ENCODE measurements around the gene MED8.
A peak's percentile ranks its signal among the peaks of the same experiment; 100 is the strongest.
"Not testable (repeated sequence)": the region's sequence is repeated elsewhere in the genome, so short reads cannot be mapped to it uniquely, and the experiment has no call there.

Gene MED8

GRCh38 chr1:43415901-43416300, 26.3 kb upstream of the MED8 start:
- DNase-seq (ENCODE audit: low read depth), result no peak
- no peak for TF ChIP-seq CTCF (IDR thresholded peaks at IDR 0.05; ENCODE audit: control insufficient read depth, insufficient read depth, low read depth, low read length, missing control alignments)

DNA sequence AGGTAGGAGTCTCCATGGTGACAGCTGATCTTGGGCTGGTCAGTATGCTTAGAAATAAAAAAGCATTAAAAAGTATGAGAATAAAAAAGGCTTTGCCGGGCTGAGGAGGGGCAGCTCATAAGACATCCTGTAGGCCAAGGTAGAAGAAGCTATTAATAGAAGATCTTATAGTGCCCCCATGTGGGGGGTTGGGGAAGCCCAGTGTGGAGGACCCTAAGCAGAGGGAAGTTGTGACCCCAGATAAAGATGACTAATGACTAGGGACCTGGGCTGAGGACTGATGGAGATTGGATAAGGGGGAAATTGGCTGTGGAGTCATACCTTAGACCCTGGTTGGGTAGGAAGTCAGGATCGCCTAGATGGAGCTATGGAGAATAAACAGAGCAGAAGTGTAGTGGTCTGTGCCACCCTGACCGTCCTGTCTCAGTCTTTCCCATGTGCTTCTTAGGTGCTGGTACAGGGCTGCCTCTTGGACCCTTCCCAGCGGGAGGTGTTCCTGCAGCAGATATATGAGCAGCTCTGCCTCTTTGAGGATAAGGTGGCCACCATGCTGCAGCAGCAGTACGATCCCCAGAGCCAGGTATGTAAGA, 25.1 kb upstream of the MED8 start:
- DNase-seq (ENCODE audit: low read depth), result no peak
- no peak overlapping the region for H3K4me3 ChIP-seq (ENCODE audit: control insufficient read depth, low read depth, low read length)
- TF ChIP-seq CTCF (IDR thresholded peaks at IDR 0.05; ENCODE audit: control insufficient read depth, insufficient read depth, low read depth, low read length, missing control alignments), result peak; percentile 60

More at GRCh38 chr1:43415901-43416300, 26.3 kb upstream of the MED8 start:
- no peak overlapping the region for H3K4me3 ChIP-seq (ENCODE audit: control insufficient read depth, low read depth, low read length)

DNA sequence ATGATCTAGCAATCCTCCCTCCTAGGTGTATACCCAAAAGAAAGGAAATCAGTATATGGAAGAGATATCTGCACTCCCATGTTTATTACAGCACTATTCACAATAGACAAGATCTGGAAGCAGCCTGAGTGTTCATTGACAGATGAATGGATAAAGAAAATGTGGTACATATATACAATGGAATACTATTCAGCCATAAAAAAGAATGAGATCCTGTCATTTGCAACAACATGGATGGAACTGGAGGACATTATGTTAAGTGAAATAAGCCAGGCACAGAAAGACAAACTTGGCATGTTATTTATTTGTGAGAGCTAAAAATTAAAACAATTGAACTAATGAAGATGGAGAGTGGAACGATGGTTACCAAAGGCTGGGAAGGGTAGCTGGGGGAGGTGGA, 23.8 kb upstream of the MED8 start:
- not testable (repeated sequence) for H3K4me3 ChIP-seq (ENCODE audit: control insufficient read depth, low read depth, low read length); DNase-seq (ENCODE audit: low read depth)

DNA sequence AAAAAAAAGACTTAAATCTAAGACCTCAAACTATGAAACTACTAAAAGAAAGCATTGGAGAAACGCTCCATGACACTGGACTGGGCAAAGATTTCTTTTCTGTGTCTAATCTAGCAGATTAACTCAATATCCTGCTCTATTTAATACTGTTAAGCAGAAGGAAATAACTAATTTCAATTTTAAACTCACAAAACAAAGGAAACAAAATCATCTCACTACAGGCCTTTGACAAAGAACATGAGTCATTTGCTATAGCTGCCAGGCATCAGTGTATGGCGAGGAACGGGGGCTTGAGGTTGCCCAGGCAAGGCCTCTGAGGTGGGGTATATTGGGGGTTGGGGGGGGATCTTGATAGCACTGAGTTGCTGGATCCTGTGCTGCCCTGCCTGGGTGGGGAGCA, 21.0 kb upstream of the MED8 start:
- DNase-seq (ENCODE audit: low read depth), result no peak
- H3K4me3 ChIP-seq (ENCODE audit: control insufficient read depth, low read depth, low read length), result no peak overlapping the region
- TF ChIP-seq CTCF (IDR thresholded peaks at IDR 0.05; ENCODE audit: control insufficient read depth, insufficient read depth, low read depth, low read length, missing control alignments), result no peak

DNA sequence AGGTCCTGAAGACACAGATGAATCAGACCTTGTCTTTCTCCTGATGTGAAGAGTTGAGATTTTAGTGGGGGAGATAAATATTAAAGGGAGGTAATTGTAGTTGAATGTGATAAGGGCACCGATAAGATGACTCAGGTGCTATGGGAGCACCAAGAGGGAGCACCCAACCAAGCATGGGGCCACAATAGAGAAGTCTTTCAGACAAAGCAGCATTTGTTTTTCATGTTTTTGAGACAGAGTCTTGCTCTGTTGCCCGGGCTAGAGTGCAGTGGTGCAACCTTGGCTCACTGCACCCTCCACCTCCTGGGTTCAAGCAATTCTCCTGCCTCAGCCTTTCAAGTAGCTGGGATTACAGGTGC, 16.3 kb upstream of the MED8 start:
- H3K4me3 ChIP-seq (ENCODE audit: control insufficient read depth, low read depth, low read length), result no peak overlapping the region
- no peak for TF ChIP-seq CTCF (IDR thresholded peaks at IDR 0.05; ENCODE audit: control insufficient read depth, insufficient read depth, low read depth, low read length, missing control alignments)
- DNase-seq (ENCODE audit: low read depth), result no peak

DNA sequence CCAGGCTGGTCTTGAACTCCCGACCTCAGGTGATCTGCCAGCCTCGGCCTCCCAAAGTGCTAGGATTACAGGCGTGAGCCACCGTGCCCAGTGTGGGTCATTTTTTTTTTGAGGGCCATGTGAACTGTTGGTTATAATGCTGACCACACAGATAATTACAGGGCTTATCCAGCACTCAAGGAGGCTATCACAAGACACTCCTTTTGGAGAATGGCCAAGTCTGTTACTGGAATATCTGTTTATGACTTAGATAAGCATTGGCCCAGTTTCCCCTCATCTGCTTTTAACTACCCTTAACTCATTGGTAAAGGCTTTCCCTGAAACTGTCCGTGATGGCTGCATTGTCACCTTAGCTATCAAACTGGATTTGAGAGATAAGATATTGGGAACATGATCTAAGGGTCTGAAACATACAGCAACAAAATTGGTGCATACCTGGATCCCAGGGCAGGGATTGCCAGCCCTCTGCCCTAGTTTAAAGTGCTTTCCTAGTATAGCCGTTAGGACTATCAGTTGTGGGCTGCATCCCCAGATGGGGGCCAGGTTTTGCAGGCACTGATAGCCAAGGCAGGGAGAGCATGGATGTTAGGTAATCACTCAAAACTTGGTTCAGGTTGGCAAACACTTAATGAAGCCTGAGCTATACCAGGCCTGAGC, 15.7 kb upstream of the MED8 start:
- DNase-seq (ENCODE audit: low read depth), result no peak
- no peak overlapping the region for H3K4me3 ChIP-seq (ENCODE audit: control insufficient read depth, low read depth, low read length)
- TF ChIP-seq CTCF (IDR thresholded peaks at IDR 0.05; ENCODE audit: control insufficient read depth, insufficient read depth, low read depth, low read length, missing control alignments), result no peak

GRCh38 chr1:43404353-43404752, 14.8 kb upstream of the MED8 start:
- H3K4me3 ChIP-seq (ENCODE audit: control insufficient read depth, low read depth, low read length), result no peak overlapping the region
- no peak for TF ChIP-seq CTCF (IDR thresholded peaks at IDR 0.05; ENCODE audit: control insufficient read depth, insufficient read depth, low read depth, low read length, missing control alignments)
- no peak for DNase-seq (ENCODE audit: low read depth)

Data from AG09309 (cell line).